GM12875 (cell line): ENCODE measurements around the gene ZNF804A.

Source experiments
- H3K4me3 ChIP-seq: one replicate; pipeline ENCODE4 v1.5.1; 2011; ENCODE audit warnings: low read depth, low read length, control low read depth
- CTCF ChIP-seq: IDR thresholded peaks from 2 replicates; pipeline ENCODE4 v1.5.1; 2011; ENCODE audit warnings: low read depth, mild to moderate bottlenecking, control low read depth, inconsistent platforms, low read length, moderate library complexity, borderline replicate concordance; ENCODE audit not compliant: insufficient read depth

The ZNF804A gene

GRCh38 chr2:184633726-184634125, 35.4 kb downstream of the ZNF804A start:
- TF ChIP-seq CTCF: no peak
- no peak overlapping the region for H3K4me3 ChIP-seq

- no peak overlapping the region for H3K4me3 ChIP-seq
- no peak for TF ChIP-seq CTCF
Measured at GRCh38 chr2:184637781-184638180, 39.5 kb downstream of the ZNF804A start.

- no peak overlapping the region for H3K4me3 ChIP-seq
- no peak for TF ChIP-seq CTCF
Measured at GRCh38 chr2:184644685-184645084, 46.4 kb downstream of the ZNF804A start.

- no peak for TF ChIP-seq CTCF
- H3K4me3 ChIP-seq: no peak overlapping the region
Measured at GRCh38 chr2:184646177-184646576, 47.8 kb downstream of the ZNF804A start.

- no peak overlapping the region for H3K4me3 ChIP-seq
Measured at GRCh38 chr2:184646593-184646992, 48.3 kb downstream of the ZNF804A start.

GRCh38 chr2:184654945-184655344, 56.6 kb downstream of the ZNF804A start:
- TF ChIP-seq CTCF: no peak
- no peak overlapping the region for H3K4me3 ChIP-seq

More at GRCh38 chr2:184646593-184646992, 48.3 kb downstream of the ZNF804A start:
- no peak for TF ChIP-seq CTCF

GRCh38 chr2:184677171-184677570, 78.8 kb downstream of the ZNF804A start:
- H3K4me3 ChIP-seq: no peak overlapping the region
- no peak for TF ChIP-seq CTCF
